K562 (cell line): ENCODE data around the gene LPIN3. TPM values are rescaled to one million over a fixed set of nuclear protein-coding genes. Genes with fewer than 3 reads are reported as not detected.

ENCODE experiments used
- ATAC-seq: fragments of 200-7000 bp; cut with Tn5 transposase; 3 replicates; pipeline ENCODE4 v1.9.1; 2020; ENCODE audit warnings: moderate library complexity
- BruUV-seq: library from RNA; stranded (reverse); fragments of 400-500 nt; replicated peaks from 2 replicates; lab custom pipeline; 2021; lab: Mats Ljungman, UMichigan
- CTCF ChIA-PET: fragments of 300-600 bp; formaldehyde crosslinking; extraction: SDS; loops from one replicate; lab custom pipeline; 2021; ENCODE audit warnings: low intra/inter-chr PET ratio; lab: Yijun Ruan, JAX
- POLR2A ChIA-PET: fragments of 300-600, 350-650 bp; sonication (Branson Sonifier 250); formaldehyde crosslinking; extraction: SDS; loops from one replicate; lab custom pipeline; 2021; ENCODE audit warnings: antibody characterized with exemption, inconsistent platforms; lab: Yijun Ruan, JAX
- DNase-seq, 4 experiments: peaks; one replicate each; pipeline versions ENCODE4 v3.0.0 to v3.0.0-alpha.2; 2011 to 2018; ENCODE audit warnings: low spot score in 3 of 4, mixed read lengths in 3 of 4; ENCODE audit errors: extremely low read depth in 1 of 4
- FAIRE-seq: peaks from 2 replicates; lab custom pipeline; 2011; peaks lifted over from hg19 to GRCh38; lab: Jason Lieb, UNC
- H2AFZ ChIP-seq: 2 replicates; pipeline ENCODE4 v1.6.0; 2011; ENCODE audit warnings: low read depth, low read length, control low read depth, inconsistent platforms
- H3K27ac ChIP-seq: fragments of 200-600 bp; 3 replicates; pipeline ENCODE4 v1.8.0; 2011; ENCODE audit warnings: low read depth, mild to moderate bottlenecking, control low read depth, inconsistent platforms, low read length, moderate library complexity, mixed read lengths; ENCODE audit errors: extremely low read depth
- H3K27me3 ChIP-seq, 2 experiments: fragments of 300-600 bp in 1 of 2; 2 replicates in 1 of 2; 3 replicates in 1 of 2; pipeline versions ENCODE4 v1.6.0 to v1.8.0; 2011; ENCODE audit warnings: inconsistent platforms in 2 of 2, low read length in 2 of 2, mild to moderate bottlenecking in 1 of 2, mixed read lengths in 1 of 2, moderate library complexity in 1 of 2; ENCODE audit not compliant: control insufficient read depth in 2 of 2, insufficient read depth in 2 of 2
- H3K36me3 ChIP-seq: fragments of 300-600 bp; 3 replicates; pipeline ENCODE4 v1.8.0; 2011; ENCODE audit warnings: mild to moderate bottlenecking, low read length, inconsistent platforms; ENCODE audit not compliant: control insufficient read depth, insufficient read depth
- H3K4me1 ChIP-seq, 2 experiments: fragments of 200-600 bp in 1 of 2; replicated peaks in 1 of 2; 2 replicates in 1 of 2; 3 replicates in 1 of 2; pipeline versions ENCODE4 v1.5.1 to v1.8.0; 2011; ENCODE audit warnings: inconsistent platforms in 2 of 2, low read length in 2 of 2, mild to moderate bottlenecking in 1 of 2, mixed read lengths in 1 of 2, moderate library complexity in 1 of 2; ENCODE audit not compliant: control insufficient read depth in 2 of 2, insufficient read depth in 2 of 2
- H3K4me2 ChIP-seq: 2 replicates; pipeline ENCODE4 v1.6.1; 2011; ENCODE audit warnings: low read length, control low read depth, inconsistent platforms, mixed read lengths; ENCODE audit not compliant: insufficient read depth
- H3K4me3 ChIP-seq: fragments of 200-600 bp; sonication (generic), shearing (Covaris generic); 2 replicates; pipeline ENCODE4 v1.5.1; 2016; ENCODE audit warnings: control low read depth, inconsistent platforms
- H3K79me2 ChIP-seq: fragments of 200-600 bp; 3 replicates; pipeline ENCODE4 v1.8.0; 2011; ENCODE audit warnings: low read length, inconsistent platforms; ENCODE audit not compliant: control insufficient read depth, insufficient read depth
- H3K9ac ChIP-seq, 2 experiments: 2 replicates each; pipeline versions ENCODE4 v1.6.0 to v1.6.1; 2011; ENCODE audit warnings: low read depth in 2 of 2, low read length in 2 of 2, control low read depth in 1 of 2, inconsistent platforms in 1 of 2, mild to moderate bottlenecking in 1 of 2, mixed read lengths in 1 of 2; ENCODE audit not compliant: insufficient read depth in 1 of 2
- H3K9me1 ChIP-seq: one replicate; pipeline ENCODE4 v1.6.0; 2011; ENCODE audit warnings: inconsistent platforms, mild to moderate bottlenecking, low read length, moderate library complexity; ENCODE audit not compliant: control insufficient read depth, insufficient read depth
- H3K9me3 ChIP-seq: replicated peaks from 2 replicates; pipeline ENCODE4 v1.5.1; 2011; ENCODE audit warnings: low read depth, low read length, inconsistent platforms; ENCODE audit not compliant: control insufficient read depth, insufficient read depth
- H4K20me1 ChIP-seq: replicated peaks from 2 replicates; pipeline ENCODE4 v1.6.1; 2011; ENCODE audit warnings: low read length, inconsistent platforms, mixed read lengths; ENCODE audit not compliant: control insufficient read depth, insufficient read depth
- NFIC ChIP-seq: fragments of 450-650 bp; IDR thresholded peaks from 2 replicates; pipeline ENCODE4 v1.6.1; 2017; ENCODE audit warnings: mild to moderate bottlenecking, inconsistent platforms
- WGBS: fragments of 100-300 bp; shearing (Covaris generic); methylation state at CpG from one replicate; pipeline ENCODE4 v1.1.6; 2016; ENCODE audit warnings: low coverage, mixed read lengths; ENCODE audit not compliant: insufficient coverage; ENCODE audit errors: missing lambda C conversion rate; 5-methylcytosine and 5-hydroxymethylcytosine counted together
- in situ Hi-C: fragments of 300-500 bp; cut with MboI; formaldehyde crosslinking; loops from 4 replicates; pipeline ENCODE4 v1.15.0; 2018; ENCODE audit warnings: inconsistent platforms, mixed read lengths
- intact Hi-C: fragments of 100-400 bp; cut with micrococcal nuclease; formaldehyde crosslinking; loops from 2 replicates; pipeline ENCODE4 v1.14.2; 2022
- polyA plus RNA-seq, 8 experiments: library from polyadenylated mRNA; depleted of rRNA in 4 of 8; stranded (reverse) in 5 of 8; unstranded in 3 of 8; fragments of >200 nt; fragmentation: Nextera tagmentation in 2 of 8; fragmentation: Illumina TruSeq in 1 of 8; extraction: Ambion mirVana in 2 of 8; extraction: Trizol in 1 of 8; gene quantifications; 2 replicates each; pipeline versions ENCODE4 v1.2.1 to v1.2.3, GENCODE V29; 2011 to 2014; ENCODE audit warnings: inconsistent platforms in 1 of 8, missing spikeins in 1 of 8
- total RNA-seq, 7 experiments: library from RNA; depleted of rRNA in 6 of 7; stranded (reverse); fragments of >200 nt in 6 of 7; fragmentation: Illumina TruSeq in 2 of 7; extraction: Trizol in 2 of 7; gene quantifications; 2 replicates each; pipeline versions ENCODE4 v1.2.1 to v1.2.3, GENCODE V29; 2011 to 2021; ENCODE audit warnings: low replicate concordance in 1 of 7
- TF ChIP-seq, protein P1 (sequence below): fragments of 250-450 bp; sonication (Bioruptor Pico); IDR thresholded peaks from 2 replicates; pipeline ENCODE4 v1.4.0; 2020; ENCODE audit warnings: mild to moderate bottlenecking, moderate library complexity

Gene LPIN3
- total and polyA plus RNA-seq, 9 of the 15 experiments (the other 6 are each of a cell fraction or from before 2014, with no cell fraction given) = 2.2 to 10.4 (median 5.9) TPM

DNA sequence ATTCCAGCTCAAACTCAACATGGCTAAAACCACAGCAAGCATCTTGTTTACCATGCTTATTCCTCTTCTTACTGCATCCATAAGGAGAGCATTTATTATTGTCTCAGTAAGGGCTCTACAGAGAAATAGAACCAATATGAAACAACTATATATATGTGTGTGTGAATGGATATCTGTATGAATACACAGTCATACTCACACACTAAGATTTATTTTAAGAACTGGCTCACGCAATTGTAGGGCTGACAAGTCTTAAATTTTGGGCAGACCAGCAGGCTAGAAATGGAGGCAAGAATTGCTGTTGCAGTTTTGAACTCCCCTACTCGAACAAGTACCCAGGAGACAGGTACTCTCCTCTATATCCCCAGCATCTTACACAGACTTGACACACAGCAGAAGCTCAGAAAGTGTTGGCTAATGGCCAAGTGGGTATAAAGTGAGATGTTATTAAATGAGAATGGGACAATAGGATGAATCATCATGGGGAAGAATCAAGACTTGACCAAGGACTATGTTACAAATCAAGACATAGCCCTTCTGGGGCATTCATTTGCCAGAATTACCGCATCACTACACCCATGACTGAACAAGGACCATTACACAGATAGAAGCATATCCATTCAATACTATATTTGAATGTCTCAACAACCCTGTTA lies 36.1 kb upstream of the LPIN3 start:
- ChIA-PET POLR2A (interaction anchor here (0.8 kb wide), 2 partner anchors 42 to 57 kb away, joined by 3 read pairs; no protein-coding TSS in a partner anchor), CTCF (no interaction called here)
- whole genome bisulfite sequencing = 68% methylated on average over 3 of the region's 3 CpGs
- no peak overlapping the region for H3K4me2 ChIP-seq
- no peak overlapping the region for H3K27ac ChIP-seq
- BruUV-seq = no TSS peak
- TF ChIP-seq, protein P1, sequence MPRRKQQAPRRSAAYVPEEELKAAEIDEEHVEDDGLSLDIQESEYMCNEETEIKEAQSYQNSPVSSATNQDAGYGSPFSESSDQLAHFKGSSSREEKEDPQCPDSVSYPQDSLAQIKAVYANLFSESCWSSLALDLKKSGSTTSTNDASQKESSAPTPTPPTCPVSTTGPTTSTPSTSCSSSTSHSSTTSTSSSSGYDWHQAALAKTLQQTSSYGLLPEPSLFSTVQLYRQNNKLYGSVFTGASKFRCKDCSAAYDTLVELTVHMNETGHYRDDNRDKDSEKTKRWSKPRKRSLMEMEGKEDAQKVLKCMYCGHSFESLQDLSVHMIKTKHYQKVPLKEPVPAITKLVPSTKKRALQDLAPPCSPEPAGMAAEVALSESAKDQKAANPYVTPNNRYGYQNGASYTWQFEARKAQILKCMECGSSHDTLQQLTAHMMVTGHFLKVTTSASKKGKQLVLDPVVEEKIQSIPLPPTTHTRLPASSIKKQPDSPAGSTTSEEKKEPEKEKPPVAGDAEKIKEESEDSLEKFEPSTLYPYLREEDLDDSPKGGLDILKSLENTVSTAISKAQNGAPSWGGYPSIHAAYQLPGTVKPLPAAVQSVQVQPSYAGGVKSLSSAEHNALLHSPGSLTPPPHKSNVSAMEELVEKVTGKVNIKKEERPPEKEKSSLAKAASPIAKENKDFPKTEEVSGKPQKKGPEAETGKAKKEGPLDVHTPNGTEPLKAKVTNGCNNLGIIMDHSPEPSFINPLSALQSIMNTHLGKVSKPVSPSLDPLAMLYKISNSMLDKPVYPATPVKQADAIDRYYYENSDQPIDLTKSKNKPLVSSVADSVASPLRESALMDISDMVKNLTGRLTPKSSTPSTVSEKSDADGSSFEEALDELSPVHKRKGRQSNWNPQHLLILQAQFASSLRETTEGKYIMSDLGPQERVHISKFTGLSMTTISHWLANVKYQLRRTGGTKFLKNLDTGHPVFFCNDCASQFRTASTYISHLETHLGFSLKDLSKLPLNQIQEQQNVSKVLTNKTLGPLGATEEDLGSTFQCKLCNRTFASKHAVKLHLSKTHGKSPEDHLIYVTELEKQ (CRISPR knock-in tag) = no peak
- TF ChIP-seq NFIC = peak; percentile 62
- H3K4me1 ChIP-seq = peaks cover 8 to 19% of the 10 kb centered on the region in 2 experiments
- peaks cover 25% of the 10 kb centered on the region; the same call in 2 of the 3 replicates for H3K79me2 ChIP-seq
- H3K9ac ChIP-seq = no peak overlapping the region
- H4K20me1 ChIP-seq = no peaks in the 10 kb centered on the region
- intact Hi-C loops (no loop called here), in situ Hi-C loops (no loop called here)
- no peak for ATAC-seq
- no peaks in the 10 kb centered on the region for H3K27me3 ChIP-seq
- H3K9me1 ChIP-seq = no peaks in the 10 kb centered on the region
- H2AFZ ChIP-seq = no peak overlapping the region
- no peak overlapping the region for H3K4me3 ChIP-seq
- no peak for FAIRE-seq
- DNase-seq = no peak
- H3K36me3 ChIP-seq = no peaks in the 10 kb centered on the region
- H3K9me3 ChIP-seq = no peaks in the 10 kb centered on the region
